Loucy (cell line): Measurements from ENCODE around the gene ALAS2.

Experiments used
- H2AFZ ChIP-seq: fragments of 200-600 bp; sonication (generic); 2 replicates; pipeline ENCODE4 v1.6.0; 2016; ENCODE audit warnings: antibody characterized with exemption, mild to moderate bottlenecking, low read length, moderate library complexity
- H3F3A ChIP-seq: fragments of 200-600 bp; 2 replicates; pipeline ENCODE4 v1.6.0; 2016; ENCODE audit warnings: antibody characterized with exemption, low read depth, mild to moderate bottlenecking
- H3K27me3 ChIP-seq: fragments of 200-600 bp; sonication (generic); 2 replicates; pipeline ENCODE4 v1.6.1; 2014; ENCODE audit warnings: low read length, mild to moderate bottlenecking; ENCODE audit not compliant: insufficient read depth, poor library complexity, severe bottlenecking
- H3K36me3 ChIP-seq: fragments of 200-600 bp; sonication (generic); 2 replicates; pipeline ENCODE4 v1.6.1; 2016; ENCODE audit warnings: low read length; ENCODE audit not compliant: insufficient read depth
- H3K4me1 ChIP-seq: fragments of 200-600 bp; sonication (generic); 2 replicates; pipeline ENCODE4 v1.5.1; 2014; ENCODE audit warnings: low read length, mild to moderate bottlenecking; ENCODE audit not compliant: insufficient read depth, poor library complexity, severe bottlenecking
- H3K4me2 ChIP-seq: fragments of 200-600 bp; sonication (generic); 2 replicates; pipeline ENCODE4 v1.6.0; 2014; ENCODE audit warnings: antibody characterized with exemption, low read length, low read depth, mild to moderate bottlenecking; ENCODE audit not compliant: poor library complexity, severe bottlenecking
- H3K4me3 ChIP-seq: fragments of 200-600 bp; sonication (generic); 2 replicates; pipeline ENCODE4 v1.5.1; 2014; ENCODE audit warnings: low read length, mild to moderate bottlenecking, mixed read lengths; ENCODE audit not compliant: poor library complexity, severe bottlenecking
- H3K79me2 ChIP-seq: fragments of 200-600 bp; sonication (generic); 2 replicates; pipeline ENCODE4 v1.6.1; 2014; ENCODE audit warnings: low read length; ENCODE audit not compliant: insufficient read depth
- H3K9ac ChIP-seq: fragments of 200-600 bp; sonication (generic); 2 replicates; pipeline ENCODE4 v1.6.0; 2014; ENCODE audit warnings: mild to moderate bottlenecking, low read depth, low read length, moderate library complexity; ENCODE audit not compliant: poor library complexity, severe bottlenecking
- H3K9me2 ChIP-seq: fragments of 200-600 bp; sonication (generic); replicated peaks from 2 replicates; pipeline ENCODE4 v1.6.1; 2016; ENCODE audit warnings: low read depth, low read length, mixed read lengths
- H3K9me3 ChIP-seq: fragments of 200-600 bp; sonication (generic); 2 replicates; pipeline ENCODE4 v1.6.1; 2014; ENCODE audit warnings: mild to moderate bottlenecking, antibody characterized with exemption, low read length, low read depth; ENCODE audit not compliant: insufficient read depth
- H4K20me1 ChIP-seq: fragments of 200-600 bp; sonication (generic); 2 replicates; pipeline ENCODE4 v1.6.0; 2014; ENCODE audit warnings: antibody characterized with exemption, low read length, mild to moderate bottlenecking; ENCODE audit not compliant: insufficient read depth, poor library complexity, severe bottlenecking
- EZH2phosphoT487 ChIP-seq: fragments of 200-600 bp; IDR thresholded peaks from 2 replicates; pipeline ENCODE4 v1.6.1; 2018; ENCODE audit warnings: antibody characterized with exemption, mild to moderate bottlenecking, moderate library complexity, borderline replicate concordance
- TF ChIP-seq, protein P1 (sequence below): fragments of 200-600 bp; sonication (generic); conservative IDR thresholded peaks from 2 replicates; pipeline ENCODE4 v1.5.1; 2014; ENCODE audit warnings: mild to moderate bottlenecking, antibody characterized with exemption, low read length

ALAS2 gene

DNA sequence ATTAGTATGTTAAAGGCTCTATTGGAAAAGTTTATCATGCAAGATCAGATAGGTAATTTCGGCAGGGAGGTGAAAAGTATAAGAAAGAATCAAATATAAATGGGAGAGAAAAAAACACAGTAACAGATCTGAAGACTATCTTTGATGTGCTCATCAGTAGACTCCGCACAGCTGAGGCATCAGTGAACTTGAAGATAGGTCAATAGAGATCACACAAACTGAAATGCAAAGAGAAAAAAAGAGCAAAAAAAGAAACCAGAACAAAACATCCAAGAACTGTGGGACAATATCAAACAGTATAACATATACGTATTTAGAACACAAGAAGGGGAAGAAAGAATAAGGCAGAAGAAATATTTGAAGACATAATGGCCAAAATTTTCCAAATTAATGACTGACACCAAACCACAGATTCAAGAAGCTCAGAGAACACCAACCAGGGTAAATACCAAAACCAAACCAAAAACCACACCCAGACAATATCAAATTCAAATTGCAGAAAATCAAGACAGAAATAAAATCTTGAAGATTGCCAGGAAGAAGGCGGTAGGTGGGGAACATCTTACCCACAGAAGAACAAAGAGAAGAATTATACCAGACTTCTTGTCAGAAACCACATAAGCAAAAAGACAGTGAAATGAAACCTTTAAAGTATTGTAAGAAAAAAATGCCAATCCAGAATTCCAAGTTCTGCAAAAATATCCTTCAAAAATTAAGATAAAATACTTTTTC, 65.8 kb downstream of the ALAS2 start:
- H3K9me3 ChIP-seq, result no peaks in the 10 kb centered on the region

GRCh38 chrX:54961750-54962149, 69.0 kb downstream of the ALAS2 start:
- Histone ChIP-seq H3K9ac (no peak overlapping the region), H3K9me3 (no peaks in the 10 kb centered on the region), H4K20me1 (no peaks in the 10 kb centered on the region), H3F3A (no peaks in the 10 kb centered on the region), H3K36me3 (no peaks in the 10 kb centered on the region), H3K4me1 (no peaks in the 10 kb centered on the region), H3K4me2 (no peak overlapping the region), H3K4me3 (no peak overlapping the region), H3K27me3 (no peaks in the 10 kb centered on the region), H3K9me2 (no peaks in the 10 kb centered on the region), H3K79me2 (no peaks in the 10 kb centered on the region), H2AFZ (no peak overlapping the region)
- TF ChIP-seq EZH2phosphoT487, result no peak
- TF ChIP-seq, protein P1, sequence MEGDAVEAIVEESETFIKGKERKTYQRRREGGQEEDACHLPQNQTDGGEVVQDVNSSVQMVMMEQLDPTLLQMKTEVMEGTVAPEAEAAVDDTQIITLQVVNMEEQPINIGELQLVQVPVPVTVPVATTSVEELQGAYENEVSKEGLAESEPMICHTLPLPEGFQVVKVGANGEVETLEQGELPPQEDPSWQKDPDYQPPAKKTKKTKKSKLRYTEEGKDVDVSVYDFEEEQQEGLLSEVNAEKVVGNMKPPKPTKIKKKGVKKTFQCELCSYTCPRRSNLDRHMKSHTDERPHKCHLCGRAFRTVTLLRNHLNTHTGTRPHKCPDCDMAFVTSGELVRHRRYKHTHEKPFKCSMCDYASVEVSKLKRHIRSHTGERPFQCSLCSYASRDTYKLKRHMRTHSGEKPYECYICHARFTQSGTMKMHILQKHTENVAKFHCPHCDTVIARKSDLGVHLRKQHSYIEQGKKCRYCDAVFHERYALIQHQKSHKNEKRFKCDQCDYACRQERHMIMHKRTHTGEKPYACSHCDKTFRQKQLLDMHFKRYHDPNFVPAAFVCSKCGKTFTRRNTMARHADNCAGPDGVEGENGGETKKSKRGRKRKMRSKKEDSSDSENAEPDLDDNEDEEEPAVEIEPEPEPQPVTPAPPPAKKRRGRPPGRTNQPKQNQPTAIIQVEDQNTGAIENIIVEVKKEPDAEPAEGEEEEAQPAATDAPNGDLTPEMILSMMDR, result no peak

More for the DNA sequence above, 65.8 kb downstream of the ALAS2 start:
- no peak overlapping the region for H2AFZ ChIP-seq
- no peaks in the 10 kb centered on the region for H3K79me2 ChIP-seq
- no peak overlapping the region for H3K9ac ChIP-seq
- no peaks in the 10 kb centered on the region for H4K20me1 ChIP-seq
- no peak overlapping the region for H3K4me2 ChIP-seq
- no peak overlapping the region for H3K4me3 ChIP-seq
- H3K36me3 ChIP-seq, result no peaks in the 10 kb centered on the region
- no peaks in the 10 kb centered on the region for H3K4me1 ChIP-seq
- no peaks in the 10 kb centered on the region for H3K9me2 ChIP-seq
- no peaks in the 10 kb centered on the region for H3K27me3 ChIP-seq
- TF ChIP-seq, protein P1, result no peak
- no peak for TF ChIP-seq EZH2phosphoT487
- no peaks in the 10 kb centered on the region for H3F3A ChIP-seq
